GM23338 (cell line): ENCODE measurements around the gene MED9. TPM values are rescaled to one million over a fixed set of nuclear protein-coding genes. Genes with fewer than 3 reads are reported as not detected.

Source experiments
- ATAC-seq: fragments of 200-7000 bp; cut with Tn5 transposase; 3 replicates; pipeline ENCODE4 v1.9.1; 2020
- DNase-seq: peaks from one replicate; pipeline ENCODE4 v3.0.0-alpha.2; 2015; ENCODE audit warnings: low spot score
- H2AFZ ChIP-seq: fragments of 200-600 bp; sonication (generic); 2 replicates; pipeline ENCODE4 v1.8.0; 2016; ENCODE audit warnings: antibody characterized with exemption, mild to moderate bottlenecking, moderate library complexity
- H3F3A ChIP-seq: fragments of 200-600 bp; sonication (generic); replicated peaks from 2 replicates; pipeline ENCODE4 v1.8.0; 2017; ENCODE audit warnings: antibody characterized with exemption, mixed run types, low read depth
- H3K27ac ChIP-seq: fragments of 200-600 bp; sonication (generic); 2 replicates; pipeline ENCODE4 v1.6.1; 2016; ENCODE audit warnings: low read depth
- H3K27me3 ChIP-seq: fragments of 200-600 bp; sonication (generic); 2 replicates; pipeline ENCODE4 v1.8.0; 2016; ENCODE audit warnings: mild to moderate bottlenecking, mixed run types, moderate library complexity; ENCODE audit not compliant: insufficient read depth
- H3K36me3 ChIP-seq: fragments of 200-600 bp; sonication (generic); 2 replicates; pipeline ENCODE4 v1.8.0; 2016; ENCODE audit warnings: mild to moderate bottlenecking; ENCODE audit not compliant: insufficient read depth
- H3K4me1 ChIP-seq: fragments of 200-600 bp; sonication (generic); 2 replicates; pipeline ENCODE4 v1.8.0; 2016; ENCODE audit warnings: mild to moderate bottlenecking, moderate library complexity; ENCODE audit not compliant: insufficient read depth
- H3K4me2 ChIP-seq: fragments of 200-600 bp; sonication (generic); 2 replicates; pipeline ENCODE4 v1.7.1; 2017; ENCODE audit warnings: mixed run types
- H3K4me3 ChIP-seq: fragments of 200-600 bp; sonication (generic); 2 replicates; pipeline ENCODE4 v1.6.1; 2016; ENCODE audit warnings: mixed run types
- H3K79me2 ChIP-seq: fragments of 200-600 bp; sonication (generic); replicated peaks from 2 replicates; pipeline ENCODE4 v1.8.0; 2017; ENCODE audit warnings: mild to moderate bottlenecking; ENCODE audit not compliant: insufficient read depth
- H3K9me2 ChIP-seq: fragments of 200-600 bp; sonication (generic); 2 replicates; pipeline ENCODE4 v1.8.0; 2017; ENCODE audit not compliant: insufficient read depth
- H4K20me1 ChIP-seq: fragments of 200-600 bp; sonication (generic); replicated peaks from 2 replicates; pipeline ENCODE4 v1.8.0; 2017; ENCODE audit warnings: mild to moderate bottlenecking; ENCODE audit not compliant: insufficient read depth
- H3K27ac Mint-ChIP-seq: 2 replicates; pipeline ENCODE4 v1.8.0; 2020; ENCODE audit warnings: inconsistent platforms, mild to moderate bottlenecking, moderate library complexity, mixed read lengths
- H3K27me3 Mint-ChIP-seq: 3 replicates; pipeline ENCODE4 v1.8.0; 2022; ENCODE audit warnings: low read depth, mild to moderate bottlenecking, moderate library complexity, mixed read lengths, inconsistent platforms; ENCODE audit not compliant: insufficient read depth, poor library complexity
- H3K36me3 Mint-ChIP-seq: 3 replicates; pipeline ENCODE4 v1.8.0; 2021; ENCODE audit warnings: low read depth, mild to moderate bottlenecking, inconsistent platforms, moderate library complexity, mixed read lengths
- H3K4me1 Mint-ChIP-seq: 3 replicates; pipeline ENCODE4 v1.8.0; 2020; ENCODE audit warnings: mild to moderate bottlenecking, inconsistent platforms, mixed read lengths
- H3K4me3 Mint-ChIP-seq: 3 replicates; pipeline ENCODE4 v1.8.0; 2021; ENCODE audit warnings: moderate library complexity, mild to moderate bottlenecking, inconsistent platforms, mixed read lengths
- H3K9me3 Mint-ChIP-seq: 3 replicates; pipeline ENCODE4 v1.8.0; 2020; ENCODE audit warnings: moderate library complexity, mild to moderate bottlenecking, inconsistent platforms, mixed read lengths
- CREB1 ChIP-seq: fragments of 250-450 bp; sonication (Bioruptor Pico); IDR thresholded peaks from 2 replicates; pipeline ENCODE4 v1.5.0; 2020; ENCODE audit warnings: low read depth, mild to moderate bottlenecking, moderate library complexity
- EZH2 ChIP-seq: fragments of 200-600 bp; sonication (generic); IDR thresholded peaks from one replicate; pipeline ENCODE4 v1.8.0; 2017; ENCODE audit warnings: antibody characterized with exemption, mild to moderate bottlenecking, low read depth; ENCODE audit not compliant: unreplicated experiment
- JUNB ChIP-seq: IDR thresholded peaks from one replicate; pipeline ENCODE4 v1.6.1; 2016; ENCODE audit warnings: antibody characterized with exemption; ENCODE audit not compliant: unreplicated experiment
- STAT1 ChIP-seq: IDR thresholded peaks from one replicate; pipeline ENCODE4 v1.6.1; 2016; ENCODE audit warnings: antibody characterized with exemption; ENCODE audit not compliant: unreplicated experiment
- ZNF114 ChIP-seq: fragments of 250-450 bp; sonication (Bioruptor Pico); IDR thresholded peaks from 2 replicates; pipeline ENCODE4 v1.5.0; 2020; ENCODE audit warnings: mild to moderate bottlenecking, moderate library complexity
- ZNF331 ChIP-seq: fragments of 250-450 bp; sonication (Bioruptor Pico); IDR thresholded peaks from 2 replicates; pipeline ENCODE4 v1.5.0; 2020; ENCODE audit warnings: low read depth, mild to moderate bottlenecking, moderate library complexity
- polyA plus RNA-seq: library from polyadenylated mRNA; unstranded; fragments of >200 nt; fragmentation: Nextera tagmentation; extraction: Ambion mirVana; gene quantifications from 2 replicates; pipeline ENCODE4 v1.2.1, GENCODE V29; 2016
- total RNA-seq: library from RNA; depleted of rRNA; stranded (reverse); fragments of >200 nt; shearing (Covaris generic); gene quantifications from 2 replicates; pipeline ENCODE4 v1.2.3, GENCODE V29; 2014
- TF ChIP-seq, protein P1 (sequence below): fragments of 250-450 bp; sonication (Bioruptor Pico); IDR thresholded peaks from 2 replicates; pipeline ENCODE4 v1.5.0; 2020; ENCODE audit warnings: mild to moderate bottlenecking, moderate library complexity
- TF ChIP-seq, protein P2 (sequence below): IDR thresholded peaks from one replicate; pipeline ENCODE4 v1.6.1; 2018; ENCODE audit warnings: antibody characterized with exemption; ENCODE audit not compliant: unreplicated experiment
- TF ChIP-seq, protein P3 (sequence below): IDR thresholded peaks from 2 replicates; pipeline ENCODE4 v1.6.1; 2016; ENCODE audit warnings: antibody characterized with exemption

The MED9 gene
- total and polyA plus RNA-seq, 2 experiments from 2014 or later = 17.3 to 19.9 TPM

GRCh38 chr17:17516941-17517720 lies 40.3 kb downstream of the MED9 start:
- Histone ChIP-seq H3K4me3 (no peak overlapping the region), H3K79me2 (no peaks in the 10 kb centered on the region), H3K27ac (no peak overlapping the region), H3F3A (0 out of 2 replicates have a peak, but pooled peaks cover 3% of the 10 kb centered on the region), H3K27me3 (no peaks in the 10 kb centered on the region), H2AFZ (no peak overlapping the region), H3K4me2 (no peak overlapping the region), H3K36me3 (no peaks in the 10 kb centered on the region), H3K4me1 (peaks cover 8% of the 10 kb centered on the region; the same call in 1 of the 2 replicates), H4K20me1 (no peaks in the 10 kb centered on the region), H3K9me2 (no peaks in the 10 kb centered on the region)
- TF ChIP-seq STAT1 (no peak), ZNF114 (no peak), JUNB (no peak), ZNF331 (no peak)
- TF ChIP-seq, protein P1, sequence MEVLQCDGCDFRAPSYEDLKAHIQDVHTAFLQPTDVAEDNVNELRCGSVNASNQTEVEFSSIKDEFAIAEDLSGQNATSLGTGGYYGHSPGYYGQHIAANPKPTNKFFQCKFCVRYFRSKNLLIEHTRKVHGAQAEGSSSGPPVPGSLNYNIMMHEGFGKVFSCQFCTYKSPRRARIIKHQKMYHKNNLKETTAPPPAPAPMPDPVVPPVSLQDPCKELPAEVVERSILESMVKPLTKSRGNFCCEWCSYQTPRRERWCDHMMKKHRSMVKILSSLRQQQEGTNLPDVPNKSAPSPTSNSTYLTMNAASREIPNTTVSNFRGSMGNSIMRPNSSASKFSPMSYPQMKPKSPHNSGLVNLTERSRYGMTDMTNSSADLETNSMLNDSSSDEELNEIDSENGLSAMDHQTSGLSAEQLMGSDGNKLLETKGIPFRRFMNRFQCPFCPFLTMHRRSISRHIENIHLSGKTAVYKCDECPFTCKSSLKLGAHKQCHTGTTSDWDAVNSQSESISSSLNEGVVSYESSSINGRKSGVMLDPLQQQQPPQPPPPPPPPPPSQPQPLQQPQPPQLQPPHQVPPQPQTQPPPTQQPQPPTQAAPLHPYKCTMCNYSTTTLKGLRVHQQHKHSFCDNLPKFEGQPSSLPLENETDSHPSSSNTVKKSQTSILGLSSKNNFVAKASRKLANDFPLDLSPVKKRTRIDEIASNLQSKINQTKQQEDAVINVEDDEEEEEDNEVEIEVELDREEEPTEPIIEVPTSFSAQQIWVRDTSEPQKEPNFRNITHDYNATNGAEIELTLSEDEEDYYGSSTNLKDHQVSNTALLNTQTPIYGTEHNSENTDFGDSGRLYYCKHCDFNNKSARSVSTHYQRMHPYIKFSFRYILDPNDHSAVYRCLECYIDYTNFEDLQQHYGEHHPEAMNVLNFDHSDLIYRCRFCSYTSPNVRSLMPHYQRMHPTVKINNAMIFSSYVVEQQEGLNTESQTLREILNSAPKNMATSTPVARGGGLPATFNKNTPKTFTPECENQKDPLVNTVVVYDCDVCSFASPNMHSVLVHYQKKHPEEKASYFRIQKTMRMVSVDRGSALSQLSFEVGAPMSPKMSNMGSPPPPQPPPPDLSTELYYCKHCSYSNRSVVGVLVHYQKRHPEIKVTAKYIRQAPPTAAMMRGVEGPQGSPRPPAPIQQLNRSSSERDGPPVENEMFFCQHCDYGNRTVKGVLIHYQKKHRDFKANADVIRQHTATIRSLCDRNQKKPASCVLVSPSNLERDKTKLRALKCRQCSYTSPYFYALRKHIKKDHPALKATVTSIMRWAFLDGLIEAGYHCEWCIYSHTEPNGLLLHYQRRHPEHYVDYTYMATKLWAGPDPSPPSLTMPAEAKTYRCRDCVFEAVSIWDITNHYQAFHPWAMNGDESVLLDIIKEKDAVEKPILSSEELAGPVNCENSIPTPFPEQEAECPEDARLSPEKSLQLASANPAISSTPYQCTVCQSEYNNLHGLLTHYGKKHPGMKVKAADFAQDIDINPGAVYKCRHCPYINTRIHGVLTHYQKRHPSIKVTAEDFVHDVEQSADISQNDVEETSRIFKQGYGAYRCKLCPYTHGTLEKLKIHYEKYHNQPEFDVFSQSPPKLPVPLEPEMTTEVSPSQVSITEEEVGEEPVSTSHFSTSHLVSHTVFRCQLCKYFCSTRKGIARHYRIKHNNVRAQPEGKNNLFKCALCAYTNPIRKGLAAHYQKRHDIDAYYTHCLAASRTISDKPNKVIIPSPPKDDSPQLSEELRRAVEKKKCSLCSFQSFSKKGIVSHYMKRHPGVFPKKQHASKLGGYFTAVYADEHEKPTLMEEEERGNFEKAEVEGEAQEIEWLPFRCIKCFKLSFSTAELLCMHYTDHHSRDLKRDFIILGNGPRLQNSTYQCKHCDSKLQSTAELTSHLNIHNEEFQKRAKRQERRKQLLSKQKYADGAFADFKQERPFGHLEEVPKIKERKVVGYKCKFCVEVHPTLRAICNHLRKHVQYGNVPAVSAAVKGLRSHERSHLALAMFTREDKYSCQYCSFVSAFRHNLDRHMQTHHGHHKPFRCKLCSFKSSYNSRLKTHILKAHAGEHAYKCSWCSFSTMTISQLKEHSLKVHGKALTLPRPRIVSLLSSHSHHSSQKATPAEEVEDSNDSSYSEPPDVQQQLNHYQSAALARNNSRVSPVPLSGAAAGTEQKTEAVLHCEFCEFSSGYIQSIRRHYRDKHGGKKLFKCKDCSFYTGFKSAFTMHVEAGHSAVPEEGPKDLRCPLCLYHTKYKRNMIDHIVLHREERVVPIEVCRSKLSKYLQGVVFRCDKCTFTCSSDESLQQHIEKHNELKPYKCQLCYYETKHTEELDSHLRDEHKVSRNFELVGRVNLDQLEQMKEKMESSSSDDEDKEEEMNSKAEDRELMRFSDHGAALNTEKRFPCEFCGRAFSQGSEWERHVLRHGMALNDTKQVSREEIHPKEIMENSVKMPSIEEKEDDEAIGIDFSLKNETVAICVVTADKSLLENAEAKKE (CRISPR knock-in tag) = no peak
- H3K9me3 Mint-ChIP-seq = no peaks in the 10 kb centered on the region
- DNase-seq (no peak), ATAC-seq (no peak)
- H3K4me1 Mint-ChIP-seq = peaks cover 28% of the 10 kb centered on the region
- H3K4me3 Mint-ChIP-seq = no peak overlapping the region
- H3K27ac Mint-ChIP-seq = no peak overlapping the region
- H3K36me3 Mint-ChIP-seq = no peaks in the 10 kb centered on the region; the same call in 2 of the 3 replicates
- peaks cover 12% of the 10 kb centered on the region for H3K27me3 Mint-ChIP-seq

- 0 out of 2 replicates have a peak, but pooled peaks cover 3% of the 10 kb centered on the region for H3F3A ChIP-seq
- Mint-ChIP-seq H3K27ac (no peak overlapping the region), H3K27me3 (peaks cover 12% of the 10 kb centered on the region), H3K9me3 (no peaks in the 10 kb centered on the region; the same call in 2 of the 3 replicates), H3K4me3 (no peak overlapping the region), H3K36me3 (no peaks in the 10 kb centered on the region; the same call in 2 of the 3 replicates), H3K4me1 (peaks cover 37% of the 10 kb centered on the region)
- H3K9me2 ChIP-seq = no peaks in the 10 kb centered on the region
- H4K20me1 ChIP-seq = no peaks in the 10 kb centered on the region
- no peaks in the 10 kb centered on the region for H3K36me3 ChIP-seq
- H3K27me3 ChIP-seq = no peaks in the 10 kb centered on the region
- no peak for TF ChIP-seq CREB1 (CRISPR knock-in tag)
- no peak for TF ChIP-seq ZNF114
- TF ChIP-seq ZNF331 = no peak
- TF ChIP-seq, protein P2, sequence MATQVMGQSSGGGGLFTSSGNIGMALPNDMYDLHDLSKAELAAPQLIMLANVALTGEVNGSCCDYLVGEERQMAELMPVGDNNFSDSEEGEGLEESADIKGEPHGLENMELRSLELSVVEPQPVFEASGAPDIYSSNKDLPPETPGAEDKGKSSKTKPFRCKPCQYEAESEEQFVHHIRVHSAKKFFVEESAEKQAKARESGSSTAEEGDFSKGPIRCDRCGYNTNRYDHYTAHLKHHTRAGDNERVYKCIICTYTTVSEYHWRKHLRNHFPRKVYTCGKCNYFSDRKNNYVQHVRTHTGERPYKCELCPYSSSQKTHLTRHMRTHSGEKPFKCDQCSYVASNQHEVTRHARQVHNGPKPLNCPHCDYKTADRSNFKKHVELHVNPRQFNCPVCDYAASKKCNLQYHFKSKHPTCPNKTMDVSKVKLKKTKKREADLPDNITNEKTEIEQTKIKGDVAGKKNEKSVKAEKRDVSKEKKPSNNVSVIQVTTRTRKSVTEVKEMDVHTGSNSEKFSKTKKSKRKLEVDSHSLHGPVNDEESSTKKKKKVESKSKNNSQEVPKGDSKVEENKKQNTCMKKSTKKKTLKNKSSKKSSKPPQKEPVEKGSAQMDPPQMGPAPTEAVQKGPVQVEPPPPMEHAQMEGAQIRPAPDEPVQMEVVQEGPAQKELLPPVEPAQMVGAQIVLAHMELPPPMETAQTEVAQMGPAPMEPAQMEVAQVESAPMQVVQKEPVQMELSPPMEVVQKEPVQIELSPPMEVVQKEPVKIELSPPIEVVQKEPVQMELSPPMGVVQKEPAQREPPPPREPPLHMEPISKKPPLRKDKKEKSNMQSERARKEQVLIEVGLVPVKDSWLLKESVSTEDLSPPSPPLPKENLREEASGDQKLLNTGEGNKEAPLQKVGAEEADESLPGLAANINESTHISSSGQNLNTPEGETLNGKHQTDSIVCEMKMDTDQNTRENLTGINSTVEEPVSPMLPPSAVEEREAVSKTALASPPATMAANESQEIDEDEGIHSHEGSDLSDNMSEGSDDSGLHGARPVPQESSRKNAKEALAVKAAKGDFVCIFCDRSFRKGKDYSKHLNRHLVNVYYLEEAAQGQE = no peak
- TF ChIP-seq EZH2 = no peak
- TF ChIP-seq, protein P3, sequence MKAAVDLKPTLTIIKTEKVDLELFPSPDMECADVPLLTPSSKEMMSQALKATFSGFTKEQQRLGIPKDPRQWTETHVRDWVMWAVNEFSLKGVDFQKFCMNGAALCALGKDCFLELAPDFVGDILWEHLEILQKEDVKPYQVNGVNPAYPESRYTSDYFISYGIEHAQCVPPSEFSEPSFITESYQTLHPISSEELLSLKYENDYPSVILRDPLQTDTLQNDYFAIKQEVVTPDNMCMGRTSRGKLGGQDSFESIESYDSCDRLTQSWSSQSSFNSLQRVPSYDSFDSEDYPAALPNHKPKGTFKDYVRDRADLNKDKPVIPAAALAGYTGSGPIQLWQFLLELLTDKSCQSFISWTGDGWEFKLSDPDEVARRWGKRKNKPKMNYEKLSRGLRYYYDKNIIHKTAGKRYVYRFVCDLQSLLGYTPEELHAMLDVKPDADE = no peak
- no peak overlapping the region for H2AFZ ChIP-seq
- no peak overlapping the region for H3K27ac ChIP-seq
- peaks cover 11% of the 10 kb centered on the region; the same call in 1 of the 2 replicates for H3K4me1 ChIP-seq
- ATAC-seq = no peak
- no peak for DNase-seq
- H3K4me2 ChIP-seq = no peak overlapping the region
- no peaks in the 10 kb centered on the region for H3K79me2 ChIP-seq
- H3K4me3 ChIP-seq = no peak overlapping the region
These were observed 41.2 kb downstream of the MED9 start for GRCh38 chr17:17518014-17518413.
